Astrocyte (in vitro differentiated cells and primary cell): Measurements from ENCODE around the gene MN1. TPM values are rescaled to one million over a fixed set of nuclear protein-coding genes. Genes with fewer than 3 reads are reported as not detected.

Experiments used
- DNase-seq: peaks from one replicate; pipeline ENCODE4 v3.0.0-alpha.2; 2010; ENCODE audit warnings: low read depth
- FAIRE-seq: peaks from 2 replicates; lab custom pipeline; 2011; peaks lifted over from hg19 to GRCh38; lab: Jason Lieb, UNC
- H2AFZ ChIP-seq: 2 replicates; pipeline ENCODE4 v1.6.0; 2012; ENCODE audit warnings: low read depth, low read length, inconsistent platforms
- H3K27ac ChIP-seq: 2 replicates; pipeline ENCODE4 v1.5.1; 2011; ENCODE audit warnings: low read depth, low read length, inconsistent platforms
- H3K27me3 ChIP-seq: 2 replicates; pipeline ENCODE4 v1.6.0; 2011; ENCODE audit warnings: low read length, inconsistent platforms; ENCODE audit not compliant: insufficient read depth
- H3K36me3 ChIP-seq: 2 replicates; pipeline ENCODE4 v1.5.1; 2011; ENCODE audit warnings: low read length, inconsistent platforms; ENCODE audit not compliant: insufficient read depth
- H3K4me1 ChIP-seq: 2 replicates; pipeline ENCODE4 v1.5.1; 2011; ENCODE audit warnings: low read length, inconsistent platforms; ENCODE audit not compliant: insufficient read depth
- H3K4me2 ChIP-seq: 2 replicates; pipeline ENCODE4 v1.6.0; 2012; ENCODE audit warnings: low read length, inconsistent platforms
- H3K4me3 ChIP-seq: 2 replicates; pipeline ENCODE4 v1.5.1; 2011; ENCODE audit warnings: low read depth, mild to moderate bottlenecking, low read length, inconsistent platforms; ENCODE audit not compliant: insufficient read depth
- H3K79me2 ChIP-seq: 2 replicates; pipeline ENCODE4 v1.6.0; 2012; ENCODE audit warnings: mild to moderate bottlenecking, low read length, inconsistent platforms; ENCODE audit not compliant: insufficient read depth
- H3K9ac ChIP-seq: 2 replicates; pipeline ENCODE4 v1.6.0; 2012; ENCODE audit warnings: mild to moderate bottlenecking, low read length, inconsistent platforms
- H3K9me3 ChIP-seq: 2 replicates; pipeline ENCODE4 v1.5.1; 2012; ENCODE audit warnings: low read depth, mild to moderate bottlenecking, low read length, inconsistent platforms; ENCODE audit not compliant: insufficient read depth
- H4K20me1 ChIP-seq: 2 replicates; pipeline ENCODE4 v1.6.0; 2012; ENCODE audit warnings: low read length, inconsistent platforms; ENCODE audit not compliant: insufficient read depth
- H3K27ac Mint-ChIP-seq: one replicate; pipeline ENCODE4 v1.8.0; 2021; ENCODE audit warnings: mild to moderate bottlenecking, mixed read lengths; ENCODE audit not compliant: unreplicated experiment
- H3K27me3 Mint-ChIP-seq: one replicate; pipeline ENCODE4 v1.8.0; 2021; ENCODE audit warnings: low read depth, mixed read lengths; ENCODE audit not compliant: unreplicated experiment
- H3K36me3 Mint-ChIP-seq: one replicate; pipeline ENCODE4 v1.8.0; 2021; ENCODE audit warnings: low read depth, mixed read lengths; ENCODE audit not compliant: unreplicated experiment
- H3K4me1 Mint-ChIP-seq: one replicate; pipeline ENCODE4 v1.8.0; 2021; ENCODE audit warnings: low read depth, mixed read lengths; ENCODE audit not compliant: unreplicated experiment
- H3K4me3 Mint-ChIP-seq: one replicate; pipeline ENCODE4 v1.8.0; 2021; ENCODE audit warnings: mild to moderate bottlenecking, moderate library complexity, mixed read lengths; ENCODE audit not compliant: unreplicated experiment
- H3K9me3 Mint-ChIP-seq: one replicate; pipeline ENCODE4 v1.8.0; 2021; ENCODE audit warnings: mild to moderate bottlenecking, mixed read lengths; ENCODE audit not compliant: unreplicated experiment
- CTCF ChIP-seq: IDR thresholded peaks from 2 replicates; pipeline ENCODE4 v1.5.1; 2011; ENCODE audit warnings: low read depth, mild to moderate bottlenecking, inconsistent platforms, low read length, moderate library complexity; ENCODE audit not compliant: insufficient read depth
- EZH2 ChIP-seq: IDR thresholded peaks from 2 replicates; pipeline ENCODE4 v1.6.1; 2012; ENCODE audit warnings: mild to moderate bottlenecking, low read length, inconsistent platforms; ENCODE audit not compliant: insufficient read depth
- total RNA-seq: library from RNA; stranded (reverse); gene quantifications from 2 replicates; pipeline ENCODE4 v1.2.1, GENCODE V29; 2021

The MN1 gene
- total RNA-seq, 1 donor from 2014 or later, result 98.6 TPM

- peaks cover 95% of the 10 kb centered on the region for H4K20me1 ChIP-seq
- H3K27ac Mint-ChIP-seq, result no peak overlapping the region
- no peaks in the 10 kb centered on the region for H3K9me3 Mint-ChIP-seq
- H3K36me3 Mint-ChIP-seq, result peaks cover 38% of the 10 kb centered on the region
- peaks cover 56% of the 10 kb centered on the region for H3K4me1 ChIP-seq
- H3K9ac ChIP-seq, result no peak overlapping the region
- no peaks in the 10 kb centered on the region for H3K27me3 Mint-ChIP-seq
- H2AFZ ChIP-seq, result no peak overlapping the region
- peaks cover 48% of the 10 kb centered on the region for H3K4me1 Mint-ChIP-seq
- no peak overlapping the region for H3K4me3 ChIP-seq
- no peak for TF ChIP-seq CTCF
- TF ChIP-seq EZH2, result no peak
- H3K4me2 ChIP-seq, result peak overlapping the region; percentile 16
- FAIRE-seq, result no peak
- no peaks in the 10 kb centered on the region for H3K27me3 ChIP-seq
- H3K36me3 ChIP-seq, result no peaks in the 10 kb centered on the region
- peak overlapping the region; percentile 5 for H3K27ac ChIP-seq
- peaks cover 100% of the 10 kb centered on the region for H3K79me2 ChIP-seq
- no peak overlapping the region for H3K4me3 Mint-ChIP-seq
- DNase-seq, result no peak
- no peaks in the 10 kb centered on the region for H3K9me3 ChIP-seq
These were observed 21.9 kb downstream of the MN1 start for GRCh38 chr22:27779643-27780042.

DNA sequence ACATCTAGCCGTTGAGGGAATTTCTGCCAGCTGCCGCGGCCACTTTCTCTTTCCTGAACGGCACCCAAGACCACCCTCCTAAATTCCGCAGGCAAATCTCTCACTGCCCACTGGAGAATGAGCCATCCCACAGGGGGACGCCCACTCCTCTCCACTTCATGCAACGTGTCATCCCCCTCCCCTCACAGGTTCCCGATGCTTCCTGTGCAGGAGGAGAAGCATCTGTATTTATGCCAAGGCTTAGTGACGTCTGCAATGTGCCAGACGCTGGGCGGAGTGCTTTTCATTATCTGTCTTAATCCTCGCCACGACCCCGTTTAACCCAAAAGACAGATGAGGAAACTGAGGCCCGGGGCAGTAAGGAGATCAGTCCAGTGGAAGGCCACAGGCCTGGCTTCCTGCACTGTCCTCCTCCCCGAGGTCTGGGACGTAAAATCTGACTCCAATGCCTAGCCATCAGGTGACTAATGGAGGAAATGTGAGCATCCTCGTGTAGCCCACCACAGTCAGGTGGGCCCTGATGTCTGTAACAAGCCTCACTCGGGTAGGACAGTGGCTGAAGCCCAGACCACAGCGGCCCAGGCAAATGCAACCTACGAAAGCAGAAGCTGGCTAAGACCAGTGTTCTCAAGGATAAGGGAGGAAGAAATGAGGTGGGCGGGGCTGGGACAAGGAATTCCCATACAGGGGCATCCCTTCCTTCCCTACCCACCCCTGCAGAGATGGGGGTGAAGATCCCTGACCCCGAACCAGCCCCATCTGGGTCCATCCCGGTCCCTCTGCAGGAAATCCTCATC, 23.1 kb downstream of the MN1 start:
- Histone ChIP-seq H3K4me3 (no peak overlapping the region), H3K79me2 (peaks cover 100% of the 10 kb centered on the region), H3K4me1 (peaks cover 54% of the 10 kb centered on the region), H3K27me3 (no peaks in the 10 kb centered on the region), H3K27ac (peak overlapping the region; percentile 52), H3K4me2 (peak overlapping the region; percentile 70), H3K36me3 (no peaks in the 10 kb centered on the region), H2AFZ (no peak overlapping the region), H4K20me1 (peaks cover 97% of the 10 kb centered on the region), H3K9me3 (no peaks in the 10 kb centered on the region), H3K9ac (peak overlapping the region; percentile 55)
- FAIRE-seq (no peak), DNase-seq (peak; percentile 63)
- Mint-ChIP-seq H3K36me3 (peaks cover 38% of the 10 kb centered on the region), H3K4me1 (peaks cover 54% of the 10 kb centered on the region), H3K4me3 (no peak overlapping the region), H3K27me3 (no peaks in the 10 kb centered on the region), H3K9me3 (no peaks in the 10 kb centered on the region), H3K27ac (no peak overlapping the region)
- TF ChIP-seq CTCF (no peak), EZH2 (no peak)

DNA sequence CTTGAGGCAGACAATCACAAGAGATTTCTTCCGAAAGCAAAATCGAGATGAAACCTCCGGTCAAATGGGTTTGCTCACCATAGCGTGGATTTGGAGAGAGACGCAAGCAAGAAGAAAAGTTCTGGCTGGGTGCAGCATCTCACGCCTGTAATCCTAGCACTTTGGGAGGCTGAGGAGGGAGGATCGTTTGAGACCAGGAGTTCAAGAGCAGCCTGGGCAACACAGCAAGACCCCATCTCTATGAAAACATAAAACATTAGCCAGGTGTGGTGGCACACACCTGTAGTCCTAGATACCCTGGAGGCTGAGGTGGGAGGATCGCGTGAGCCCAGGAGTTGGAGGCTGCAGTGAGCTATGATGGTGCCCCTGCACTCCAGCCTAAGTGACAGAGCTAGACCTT, 24.4 kb downstream of the MN1 start:
- Histone ChIP-seq H4K20me1 (peaks cover 97% of the 10 kb centered on the region), H3K9ac (peak overlapping the region; percentile 36), H3K27me3 (no peaks in the 10 kb centered on the region), H3K9me3 (no peaks in the 10 kb centered on the region), H3K27ac (peak overlapping the region; percentile 28), H3K36me3 (no peaks in the 10 kb centered on the region), H3K79me2 (peaks cover 100% of the 10 kb centered on the region), H3K4me1 (peaks cover 54% of the 10 kb centered on the region), H3K4me2 (peak overlapping the region; percentile 51), H2AFZ (no peak overlapping the region), H3K4me3 (no peak overlapping the region)
- H3K27me3 Mint-ChIP-seq, result no peaks in the 10 kb centered on the region
- no peaks in the 10 kb centered on the region for H3K9me3 Mint-ChIP-seq
- TF ChIP-seq CTCF (no peak), EZH2 (no peak)
- H3K4me1 Mint-ChIP-seq, result peaks cover 54% of the 10 kb centered on the region
- no peak for FAIRE-seq
- peak overlapping the region; percentile 60 for H3K4me3 Mint-ChIP-seq
- H3K36me3 Mint-ChIP-seq, result peaks cover 37% of the 10 kb centered on the region
- DNase-seq, result no peak
- H3K27ac Mint-ChIP-seq, result peak overlapping the region; percentile 58
